GM12891 (cell line): Measurements from ENCODE around the gene KCNC3.

Source experiments
- POLR2A ChIP-seq: IDR thresholded peaks from 2 replicates; pipeline ENCODE4 v1.6.1; 2011; ENCODE audit warnings: low read depth, low read length, control low read depth
- POLR2AphosphoS5 ChIP-seq: IDR thresholded peaks from 2 replicates; pipeline ENCODE4 v1.6.1; 2011; ENCODE audit warnings: low read depth, low read length, control low read depth
- SPI1 ChIP-seq: IDR thresholded peaks from 2 replicates; pipeline ENCODE4 v1.6.1; 2011; ENCODE audit warnings: low read depth, low read length, control low read depth
- TAF1 ChIP-seq: IDR thresholded peaks from 2 replicates; pipeline ENCODE4 v1.6.1; 2011; ENCODE audit warnings: low read depth, low read length, control low read depth

- no peak for TF ChIP-seq POLR2A
- no peak for TF ChIP-seq POLR2AphosphoS5
- TF ChIP-seq SPI1, result no peak
- TF ChIP-seq TAF1, result no peak
Observed at GRCh38 chr19:50313812-50314536, 15.2 kb downstream of the KCNC3 start.
